Hematopoietic multipotent progenitor cell treated with erythropoietin and hydrocortisone succinate and interleukin-3 and kit ligand, for 15 days (in vitro differentiated cells): ENCODE data around the gene CLMN.
"Not testable (repeated sequence)": the region's sequence is repeated elsewhere in the genome, so short reads cannot be mapped to it uniquely, and the experiment has no call there.

Source experiments
- DNase-seq: peaks from one replicate; pipeline ENCODE4 v3.0.0-alpha.2; 2015; ENCODE audit warnings: low spot score

Gene CLMN

GRCh38 chr14:95191445-95192199, 128.1 kb downstream of the CLMN start:
- DNase-seq: no peak

DNA sequence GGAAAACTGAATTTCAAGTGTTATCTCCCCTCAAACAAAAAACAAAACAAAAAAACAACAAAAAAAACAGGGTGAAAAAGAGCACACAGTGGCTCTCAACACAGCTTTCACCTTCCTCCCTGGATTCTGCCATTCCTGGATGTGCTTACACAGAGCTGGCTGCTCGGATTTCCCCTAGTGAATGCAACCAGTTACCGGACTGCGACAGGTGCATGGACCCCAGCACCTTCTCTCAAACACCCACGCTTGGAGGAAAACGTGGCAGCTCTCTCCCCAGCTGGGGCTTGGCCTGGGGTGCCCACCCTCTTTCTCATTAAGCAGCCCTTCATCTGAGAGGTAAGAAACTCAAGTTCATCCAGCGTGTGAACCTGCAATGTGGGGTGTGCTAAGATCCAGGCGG, 128.9 kb downstream of the CLMN start:
- no peak for DNase-seq

DNA sequence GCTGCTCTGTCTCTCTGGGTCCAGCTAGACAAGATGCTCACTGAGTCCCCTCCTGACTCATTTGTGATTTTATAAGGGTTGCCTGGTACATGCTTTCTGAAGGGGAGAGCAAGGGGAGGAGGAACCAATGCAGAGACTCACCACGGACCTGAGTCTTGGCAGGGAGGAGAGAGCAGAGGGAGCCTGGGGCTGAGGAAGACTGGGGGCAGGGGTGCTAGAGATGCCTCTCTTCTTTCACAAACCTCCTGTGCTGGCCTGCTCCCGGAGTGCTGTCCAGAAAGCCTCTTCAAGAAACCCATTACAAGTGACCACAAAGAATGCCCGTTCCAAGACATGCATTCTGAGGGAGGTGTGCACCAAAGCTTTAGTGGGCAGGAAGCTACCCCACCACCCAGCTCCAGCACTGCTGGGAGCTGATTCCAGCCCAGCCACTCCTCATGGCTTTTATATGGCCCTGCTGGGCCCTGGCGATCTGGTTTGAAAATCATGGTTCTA, 129.3 kb downstream of the CLMN start:
- DNase-seq: no peak

DNA sequence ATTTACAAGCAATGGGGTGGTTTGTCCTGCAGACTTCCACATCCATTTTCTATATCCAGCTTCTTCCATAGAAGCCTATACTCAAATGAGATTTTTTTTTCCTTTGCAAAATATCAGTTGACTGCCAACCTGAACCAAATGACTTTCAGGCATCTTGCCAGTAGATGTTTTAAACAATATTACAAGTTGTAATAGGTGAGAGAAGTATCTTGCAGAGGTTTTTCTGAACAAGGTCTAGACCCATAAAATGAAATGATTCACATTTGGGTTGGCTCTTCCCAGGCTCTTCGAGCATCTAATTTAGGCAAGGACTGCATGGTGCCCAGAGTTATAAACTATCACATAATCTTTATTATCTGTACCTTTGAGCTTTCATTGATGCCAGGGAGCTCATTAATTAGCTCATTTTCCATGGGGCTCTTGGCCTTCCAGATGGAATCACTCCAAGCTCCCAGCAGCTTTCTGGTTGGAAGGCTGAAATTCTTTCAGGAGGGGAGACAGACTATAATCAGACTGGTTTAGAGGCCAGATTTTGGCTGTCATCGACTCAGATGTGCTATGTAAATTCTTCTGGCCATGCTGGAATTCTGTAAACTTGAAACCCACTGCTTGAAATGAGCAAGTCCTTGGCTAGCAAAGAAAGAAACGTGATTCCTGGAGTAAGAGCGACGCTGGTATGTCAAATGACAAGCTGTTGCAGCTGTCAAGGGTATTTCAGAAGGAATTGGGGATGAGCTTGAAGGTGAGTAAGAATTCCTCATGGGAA, 130.2 kb downstream of the CLMN start:
- DNase-seq: no peak

DNA sequence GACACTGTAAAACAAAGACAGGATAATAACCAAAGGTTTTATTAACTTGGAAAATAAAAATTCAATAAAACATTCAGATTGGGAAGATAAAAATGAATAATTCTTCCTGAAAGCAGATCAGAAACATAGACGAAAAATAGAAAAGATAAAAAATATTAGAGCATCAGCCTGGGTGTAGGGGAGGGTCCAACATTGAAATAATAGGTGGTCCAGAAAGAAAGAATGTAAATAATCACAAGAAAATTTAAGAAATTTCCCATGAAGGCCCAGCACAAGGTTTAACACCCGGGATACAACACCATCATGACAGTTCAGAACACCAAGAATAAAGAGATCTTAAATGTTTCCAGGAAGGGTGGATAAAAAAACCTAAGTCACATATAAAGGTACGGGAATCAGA, 131.3 kb downstream of the CLMN start:
- no peak for DNase-seq

DNA sequence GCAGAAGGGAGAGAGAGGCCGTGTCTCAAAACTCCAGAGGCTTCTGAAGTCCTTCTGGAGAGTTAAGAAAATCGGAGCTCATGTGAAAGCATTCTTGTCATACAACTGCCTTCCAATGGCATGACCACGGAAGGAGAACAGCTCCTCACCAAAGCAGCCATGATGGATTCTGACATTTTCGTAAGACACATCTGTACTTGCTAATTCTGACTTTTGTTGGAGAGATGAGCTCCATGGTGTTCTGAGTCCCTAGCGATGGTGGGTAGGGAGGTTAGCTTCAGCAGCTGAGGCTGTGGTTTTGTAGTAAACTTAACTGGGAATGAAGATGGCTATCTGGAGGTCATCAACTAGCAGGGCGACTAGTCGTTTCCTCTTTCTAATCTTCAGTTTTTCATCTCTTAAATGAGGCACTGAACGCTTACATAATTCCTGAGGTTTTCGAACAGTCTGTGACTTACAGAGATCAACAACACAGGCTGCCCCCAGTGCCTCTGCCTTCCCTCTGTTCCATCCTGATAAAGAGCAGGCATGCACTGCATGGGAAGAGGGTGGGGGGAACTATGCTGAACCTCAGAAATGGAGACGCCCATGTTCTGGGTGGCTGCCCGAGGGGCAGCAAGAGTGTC, 133.8 kb downstream of the CLMN start:
- DNase-seq: peak; percentile 7

DNA sequence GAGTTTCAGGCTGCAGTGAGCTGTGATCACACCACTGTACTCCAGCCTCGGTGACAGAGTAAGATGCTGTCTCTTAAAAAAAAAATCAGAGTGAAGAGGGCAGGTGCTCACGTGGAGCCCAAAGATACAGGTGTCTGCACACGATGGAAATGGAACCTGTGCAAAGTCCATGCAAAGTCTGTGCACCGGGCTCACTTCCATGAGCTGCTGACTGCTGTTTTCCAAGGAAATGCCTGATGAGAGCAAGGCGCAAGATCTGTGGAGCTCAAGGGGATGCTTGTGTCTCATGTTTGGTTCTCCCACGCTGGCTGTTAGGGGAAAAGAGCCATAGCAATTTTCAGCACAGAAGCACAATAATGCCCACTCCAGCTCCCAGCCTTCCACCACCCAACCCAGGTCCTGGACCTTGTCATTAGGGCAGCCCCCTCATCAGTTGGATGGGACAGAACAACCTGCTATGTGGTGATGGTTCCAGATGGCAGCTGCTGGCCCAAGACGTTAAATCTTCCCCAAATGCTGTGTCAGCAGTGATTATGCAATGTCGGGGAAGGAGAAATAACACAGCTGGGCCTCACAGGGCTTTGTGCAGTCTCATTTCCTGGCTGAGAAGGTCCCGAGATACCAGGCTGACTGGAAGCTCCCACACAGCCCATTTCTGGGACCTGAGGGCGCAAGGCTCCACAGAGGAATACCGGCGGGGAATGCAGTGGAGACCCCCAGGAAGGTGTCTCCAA, 134.5 kb downstream of the CLMN start:
- DNase-seq: no peak

GRCh38 chr14:95184413-95184790, 135.3 kb downstream of the CLMN start:
- DNase-seq: no peak

- DNase-seq: no peak
Observed at GRCh38 chr14:95183532-95184412, 135.9 kb downstream of the CLMN start.

DNA sequence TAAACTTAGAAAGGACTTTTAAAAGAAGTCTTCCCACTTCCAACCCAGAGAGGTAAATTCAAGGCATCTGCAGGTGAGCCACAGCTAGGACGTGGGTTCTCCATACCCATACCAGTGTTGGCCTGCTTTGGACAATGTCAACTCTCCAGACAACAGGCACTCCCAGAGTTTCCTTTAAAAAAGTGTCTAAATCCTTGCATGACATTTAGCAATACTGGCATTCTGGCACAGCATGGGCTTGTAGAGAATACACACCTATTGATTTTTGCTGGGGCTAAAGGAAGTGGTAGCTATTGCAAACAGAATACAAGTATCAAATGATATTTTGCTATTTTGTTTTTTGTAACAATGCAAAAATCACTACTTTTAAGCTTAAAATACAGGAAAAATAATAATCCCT, 136.6 kb downstream of the CLMN start:
- no peak for DNase-seq

DNA sequence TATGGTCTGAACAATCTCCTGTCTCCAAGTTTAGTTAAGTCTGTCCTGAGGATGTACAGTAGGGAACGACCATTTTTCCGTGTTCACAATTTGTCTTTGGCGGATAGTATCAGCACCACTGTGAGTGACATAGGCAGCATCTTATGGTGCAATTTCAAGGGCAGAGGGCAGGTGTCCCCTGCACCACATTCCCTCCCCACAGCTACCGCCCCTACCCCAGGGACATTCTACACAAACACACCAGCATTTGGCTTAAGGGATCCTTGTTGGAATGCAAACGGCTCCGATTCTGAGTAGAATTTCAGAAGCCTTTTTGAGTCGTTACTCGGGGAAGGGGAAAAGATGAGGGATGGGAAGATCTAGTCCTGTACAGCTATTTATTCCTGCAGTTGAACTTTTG, 137.3 kb downstream of the CLMN start:
- no peak for DNase-seq

DNA sequence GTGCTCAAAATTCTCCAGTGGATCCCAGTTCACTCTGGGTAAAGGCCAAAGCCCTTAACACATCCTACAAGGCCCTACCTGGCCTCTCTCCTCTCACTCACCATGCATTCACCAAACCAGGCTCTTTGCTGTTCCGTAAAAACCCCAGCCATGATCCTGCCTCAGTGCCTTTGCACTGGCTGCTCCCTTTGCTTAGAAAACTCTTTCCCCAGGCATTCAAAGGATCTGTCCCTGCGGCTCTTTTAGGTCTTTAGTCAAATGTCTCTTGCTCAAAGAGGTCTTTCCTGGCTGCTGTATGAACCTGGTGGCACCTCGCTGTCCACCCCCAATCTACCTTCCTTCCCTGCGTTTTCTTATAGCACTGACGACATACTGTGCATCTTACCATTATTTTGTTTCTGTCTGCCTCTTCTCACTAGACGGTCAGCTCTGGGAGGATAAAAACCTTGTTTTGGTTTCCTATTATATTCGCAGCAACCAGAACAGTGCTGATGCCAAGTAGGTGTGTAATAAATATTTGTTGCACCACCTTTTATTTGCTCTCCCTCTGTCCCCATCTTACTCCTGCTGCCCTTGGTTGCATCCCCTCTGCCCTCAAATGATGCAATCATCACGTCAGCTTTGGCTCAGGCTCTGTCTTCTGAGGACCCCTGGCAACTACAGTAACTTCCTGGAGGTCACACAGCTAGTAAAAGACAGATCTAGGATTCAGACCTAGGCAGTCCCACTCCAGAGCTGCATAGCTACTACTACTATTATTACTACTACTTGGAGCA, 138.6 kb downstream of the CLMN start:
- no peak for DNase-seq

- not testable (repeated sequence) for DNase-seq
Observed at GRCh38 chr14:95175670-95176069, 144.0 kb downstream of the CLMN start.

DNA sequence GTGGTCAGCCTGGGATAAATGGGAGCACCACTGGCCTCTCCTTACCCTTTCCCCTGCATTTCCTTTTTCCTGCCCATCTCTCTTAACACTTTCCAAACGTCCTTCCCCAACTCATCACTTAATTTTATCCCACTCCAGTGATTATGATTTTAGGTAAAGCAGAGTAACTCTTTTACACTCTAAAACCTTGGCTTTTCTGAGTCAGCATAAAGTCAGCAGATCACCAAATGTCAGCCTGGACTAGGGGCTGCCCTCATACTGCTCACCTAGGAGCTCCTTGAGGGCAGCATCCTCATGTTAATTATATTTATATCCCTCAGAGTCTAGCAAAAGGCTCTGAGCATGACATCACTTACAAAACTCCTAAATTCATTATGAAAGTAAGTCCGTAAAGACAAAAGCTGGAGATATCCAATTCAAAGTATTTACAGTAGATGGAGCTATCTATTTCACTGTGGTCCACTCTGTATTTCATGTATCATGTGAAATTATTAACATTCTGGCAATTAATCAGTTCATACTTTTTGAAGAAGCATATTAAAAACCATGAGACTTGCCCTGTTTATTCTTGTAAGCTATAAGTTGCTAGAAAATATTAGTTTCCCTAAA, 145.4 kb downstream of the CLMN start:
- no peak for DNase-seq

GRCh38 chr14:95173518-95173917, 146.2 kb downstream of the CLMN start:
- DNase-seq: no peak

DNA sequence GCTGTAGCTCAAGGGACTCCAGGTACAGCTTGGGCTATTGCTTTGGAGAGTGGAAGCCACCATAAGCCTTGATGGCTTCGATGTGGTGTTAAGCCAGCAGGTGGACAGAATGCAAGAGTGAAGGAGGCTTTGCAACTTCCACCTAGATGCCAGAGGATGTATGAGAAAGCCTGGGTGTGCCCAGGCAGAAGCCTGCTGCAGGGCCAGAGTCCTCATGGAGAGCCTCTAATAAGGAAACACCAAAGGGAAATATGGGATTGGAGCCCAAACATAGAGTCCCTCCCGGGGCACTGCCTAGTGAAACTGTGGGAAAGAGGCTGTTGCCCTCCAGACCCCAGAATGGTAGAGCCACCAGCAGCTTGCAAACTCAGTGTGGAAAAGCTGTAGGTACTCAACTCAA, 152.5 kb downstream of the CLMN start:
- no peak for DNase-seq

- DNase-seq: no peak
Observed at GRCh38 chr14:95165517-95165916, 154.2 kb downstream of the CLMN start.

DNA sequence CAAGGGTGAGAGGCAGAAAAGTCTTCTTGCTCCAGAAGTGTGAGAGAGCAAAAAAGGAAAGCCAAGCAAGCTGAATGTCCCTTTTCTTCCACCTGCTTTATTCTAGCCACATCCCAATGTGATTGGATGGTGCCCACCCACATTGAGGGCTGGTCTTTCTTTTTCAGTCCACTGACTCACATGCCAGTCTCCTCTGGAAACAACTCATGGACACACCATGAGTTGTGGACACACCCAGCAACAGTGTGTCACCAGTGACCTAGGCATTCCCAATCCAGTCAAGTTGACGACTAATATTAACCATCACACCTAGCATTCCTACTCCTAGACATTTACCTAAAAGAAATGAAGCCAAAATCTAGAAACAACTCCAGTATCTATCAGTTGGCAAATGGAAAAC, 155.2 kb downstream of the CLMN start:
- no peak for DNase-seq

GRCh38 chr14:95163666-95164065, 156.0 kb downstream of the CLMN start:
- DNase-seq: no peak

GRCh38 chr14:95163132-95163531, 156.6 kb downstream of the CLMN start:
- no peak for DNase-seq
